Measurements from ENCODE around the gene P2RX5. TPM values are rescaled to one million over a fixed set of nuclear protein-coding genes. Genes with fewer than 3 reads are reported as not detected.

The P2RX5 gene
- total and polyA plus RNA-seq, 10 of the 15 experiments (the other 5 are each of a cell fraction or from before 2014, with no cell fraction given), result 6.9 to 28.8 (median 19.5) TPM

DNA sequence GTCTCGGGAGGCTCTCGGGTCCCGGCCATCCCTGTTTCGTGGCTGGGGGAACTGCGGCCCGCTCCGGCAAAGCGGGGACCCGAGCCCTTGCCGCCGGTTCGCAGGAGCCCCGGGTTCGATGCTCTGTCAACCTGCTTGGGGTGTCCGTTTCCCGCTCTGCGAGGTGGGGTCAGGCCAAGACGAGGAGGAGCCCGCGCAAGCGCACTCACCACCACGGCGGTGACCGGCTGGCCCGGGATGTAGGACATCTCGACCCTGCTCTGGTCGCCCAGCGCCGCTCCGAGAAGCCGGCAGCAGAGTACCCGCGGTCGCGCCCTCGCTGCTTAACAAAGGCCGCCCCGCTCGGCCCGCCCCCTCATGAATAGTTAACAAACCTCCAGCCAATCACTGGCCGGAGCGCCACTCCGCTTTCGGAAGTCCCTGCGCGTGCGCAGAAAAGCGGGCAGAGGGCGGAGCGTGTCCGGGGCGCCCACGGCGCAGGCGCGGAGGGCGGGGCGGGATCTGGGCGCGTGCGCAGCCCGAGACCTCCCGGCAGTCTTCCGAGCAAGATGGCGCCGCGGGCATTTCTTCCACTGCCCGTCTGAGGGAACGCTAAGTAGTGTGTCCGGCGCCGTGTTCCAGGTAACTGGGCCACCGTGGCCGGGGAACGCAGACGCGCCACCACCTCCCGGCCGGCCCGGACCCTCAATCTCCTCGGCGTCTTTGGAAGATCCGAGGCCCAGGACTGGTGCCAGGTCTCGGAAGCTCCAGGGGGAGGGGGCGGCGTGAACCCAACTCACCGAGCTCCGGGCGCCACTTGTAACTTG lies 27.5 kb downstream of the P2RX5 start, which contains the start of the genes EMC6 and TAX1BP3:
TSS of gene EMC6 (plus strand) at position 534 of the 806 bp plus-strand sequence. CDS start 335 bp downstream, outside the sequence.
TSS of gene TAX1BP3 (minus strand) at position 300 of the 806 bp plus-strand sequence. CDS start at position 248, 52 bp downstream.
- POLR2A ChIA-PET, result interaction anchor here (0.6 kb wide), 1 partner anchor 67 kb away, joined by 3 read pairs; no protein-coding TSS in a partner anchor
- H3K9me3 ChIP-seq (replicated peaks; ENCODE audit: control insufficient read depth, insufficient read depth, low read length), result no peaks in the 10 kb centered on the region
- SMC1A ChIA-PET (ENCODE audit: uncharacterized antibody, unreplicated experiment), result no interaction called here
- H3K4me2 ChIP-seq (ENCODE audit: control insufficient read depth, insufficient read depth), result peak within 1 kb of the TSS; percentile 99
- peaks cover 8% of the 10 kb centered on the region for H3K4me1 ChIP-seq (ENCODE audit: control insufficient read depth, insufficient read depth, low read length)
- no peaks in the 10 kb centered on the region for H3K27me3 ChIP-seq (replicated peaks in 1 of 2; ENCODE audit: control insufficient read depth in 2 of 2, insufficient read depth in 2 of 2, low read length in 1 of 2)
- intact Hi-C loops (cut with micrococcal nuclease; ENCODE audit: unreplicated experiment) (loop anchor here (10.0 kb wide), 1 partner anchor 114 kb away; the partner anchor contains the start of gene TRPV3), in situ Hi-C loops (cut with MboI) (no loop called here)
- peak; percentile 97 for ATAC-seq
- 1% methylated on average over 87 of the region's 89 CpGs for WGBS (ENCODE audit: insufficient coverage, insufficient replicate concordance, low lambda C conversion rate, missing lambda C conversion rate)
- RAD21 ChIA-PET (ENCODE audit: unreplicated experiment), result interaction anchor here (0.6 kb wide), 1 partner anchor 92 kb away, joined by 3 read pairs; no protein-coding TSS in a partner anchor
- peak within 1 kb of the TSS; percentile 98 for H3K9ac ChIP-seq (ENCODE audit: control insufficient read depth, insufficient read depth, low read length)
- CTCF ChIA-PET, result interaction anchor here (1.0 kb wide), 1 partner anchor 32 kb away, joined by 4 read pairs; the partner anchor contains the start of genes CTNS and SHPK
- no peaks in the 10 kb centered on the region for H4K20me1 ChIP-seq (ENCODE audit: control insufficient read depth, insufficient read depth)
- H3K4me3 ChIP-seq, result peak within 1 kb of the TSS; percentile 84
- no TSS peak for BruUV-seq (replicated peaks)
- peak; percentile 86 for DNase-seq (ENCODE audit: low read depth, low spot score)
- peaks cover 20% of the 10 kb centered on the region for H3K79me2 ChIP-seq (ENCODE audit: control insufficient read depth, insufficient read depth, low read length)
- peak; percentile 96 for FAIRE-seq
- H3K27ac ChIP-seq (ENCODE audit: control insufficient read depth, insufficient read depth), result peak within 1 kb of the TSS; percentile 86
- no peaks in the 10 kb centered on the region for H3K36me3 ChIP-seq (ENCODE audit: control insufficient read depth in 2 of 2, insufficient read depth in 2 of 2, low read length in 1 of 2)
- peak within 1 kb of the TSS; percentile 96 for H2AFZ ChIP-seq (ENCODE audit: control insufficient read depth, low read depth, low read length)
- TF ChIP-seq PAX5 (IDR thresholded peaks at IDR 0.05; ENCODE audit: borderline replicate concordance, low read depth, low read length) (0 out of 2 replicates have a peak, but pooled peaks have one; percentile 51), ZNF622 (IDR thresholded peaks at IDR 0.05) (no peak), POLR2A (IDR thresholded peaks at IDR 0.05; ENCODE audit: low read depth, low read length) (peak; percentile 96), RB1 (IDR thresholded peaks at IDR 0.05; ENCODE audit: borderline replicate concordance) (peak; percentile 21; the same call in 1 of the 2 replicates), TARDBP (IDR thresholded peaks at IDR 0.05; ENCODE audit: borderline replicate concordance) (0 out of 2 replicates have a peak, but pooled peaks have one; percentile 59), CREB1 (IDR thresholded peaks at IDR 0.05; ENCODE audit: low read depth) (no peak), SMC3 (IDR thresholded peaks at IDR 0.05; ENCODE audit: borderline replicate concordance, low read length) (no peak), SP1 (IDR thresholded peaks at IDR 0.05; ENCODE audit: low read depth, low read length) (peak; percentile 62), HDAC6 (IDR thresholded peaks at IDR 0.05; ENCODE audit: unreplicated experiment) (peak; percentile 27), NRF1 (conservative IDR thresholded peaks at IDR 0.05; ENCODE audit: low read depth, low read length) (peak; percentile 99)
- TF ChIP-seq, protein P1, sequence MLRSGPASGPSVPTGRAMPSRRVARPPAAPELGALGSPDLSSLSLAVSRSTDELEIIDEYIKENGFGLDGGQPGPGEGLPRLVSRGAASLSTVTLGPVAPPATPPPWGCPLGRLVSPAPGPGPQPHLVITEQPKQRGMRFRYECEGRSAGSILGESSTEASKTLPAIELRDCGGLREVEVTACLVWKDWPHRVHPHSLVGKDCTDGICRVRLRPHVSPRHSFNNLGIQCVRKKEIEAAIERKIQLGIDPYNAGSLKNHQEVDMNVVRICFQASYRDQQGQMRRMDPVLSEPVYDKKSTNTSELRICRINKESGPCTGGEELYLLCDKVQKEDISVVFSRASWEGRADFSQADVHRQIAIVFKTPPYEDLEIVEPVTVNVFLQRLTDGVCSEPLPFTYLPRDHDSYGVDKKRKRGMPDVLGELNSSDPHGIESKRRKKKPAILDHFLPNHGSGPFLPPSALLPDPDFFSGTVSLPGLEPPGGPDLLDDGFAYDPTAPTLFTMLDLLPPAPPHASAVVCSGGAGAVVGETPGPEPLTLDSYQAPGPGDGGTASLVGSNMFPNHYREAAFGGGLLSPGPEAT (IDR thresholded peaks at IDR 0.05; ENCODE audit: low read depth), result peak; percentile 85
- TF ChIP-seq, protein P2, sequence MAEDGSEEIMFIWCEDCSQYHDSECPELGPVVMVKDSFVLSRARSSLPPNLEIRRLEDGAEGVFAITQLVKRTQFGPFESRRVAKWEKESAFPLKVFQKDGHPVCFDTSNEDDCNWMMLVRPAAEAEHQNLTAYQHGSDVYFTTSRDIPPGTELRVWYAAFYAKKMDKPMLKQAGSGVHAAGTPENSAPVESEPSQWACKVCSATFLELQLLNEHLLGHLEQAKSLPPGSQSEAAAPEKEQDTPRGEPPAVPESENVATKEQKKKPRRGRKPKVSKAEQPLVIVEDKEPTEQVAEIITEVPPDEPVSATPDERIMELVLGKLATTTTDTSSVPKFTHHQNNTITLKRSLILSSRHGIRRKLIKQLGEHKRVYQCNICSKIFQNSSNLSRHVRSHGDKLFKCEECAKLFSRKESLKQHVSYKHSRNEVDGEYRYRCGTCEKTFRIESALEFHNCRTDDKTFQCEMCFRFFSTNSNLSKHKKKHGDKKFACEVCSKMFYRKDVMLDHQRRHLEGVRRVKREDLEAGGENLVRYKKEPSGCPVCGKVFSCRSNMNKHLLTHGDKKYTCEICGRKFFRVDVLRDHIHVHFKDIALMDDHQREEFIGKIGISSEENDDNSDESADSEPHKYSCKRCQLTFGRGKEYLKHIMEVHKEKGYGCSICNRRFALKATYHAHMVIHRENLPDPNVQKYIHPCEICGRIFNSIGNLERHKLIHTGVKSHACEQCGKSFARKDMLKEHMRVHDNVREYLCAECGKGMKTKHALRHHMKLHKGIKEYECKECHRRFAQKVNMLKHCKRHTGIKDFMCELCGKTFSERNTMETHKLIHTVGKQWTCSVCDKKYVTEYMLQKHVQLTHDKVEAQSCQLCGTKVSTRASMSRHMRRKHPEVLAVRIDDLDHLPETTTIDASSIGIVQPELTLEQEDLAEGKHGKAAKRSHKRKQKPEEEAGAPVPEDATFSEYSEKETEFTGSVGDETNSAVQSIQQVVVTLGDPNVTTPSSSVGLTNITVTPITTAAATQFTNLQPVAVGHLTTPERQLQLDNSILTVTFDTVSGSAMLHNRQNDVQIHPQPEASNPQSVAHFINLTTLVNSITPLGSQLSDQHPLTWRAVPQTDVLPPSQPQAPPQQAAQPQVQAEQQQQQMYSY (CRISPR knock-in tag; IDR thresholded peaks at IDR 0.05), result no peak
- TF ChIP-seq, protein P3, sequence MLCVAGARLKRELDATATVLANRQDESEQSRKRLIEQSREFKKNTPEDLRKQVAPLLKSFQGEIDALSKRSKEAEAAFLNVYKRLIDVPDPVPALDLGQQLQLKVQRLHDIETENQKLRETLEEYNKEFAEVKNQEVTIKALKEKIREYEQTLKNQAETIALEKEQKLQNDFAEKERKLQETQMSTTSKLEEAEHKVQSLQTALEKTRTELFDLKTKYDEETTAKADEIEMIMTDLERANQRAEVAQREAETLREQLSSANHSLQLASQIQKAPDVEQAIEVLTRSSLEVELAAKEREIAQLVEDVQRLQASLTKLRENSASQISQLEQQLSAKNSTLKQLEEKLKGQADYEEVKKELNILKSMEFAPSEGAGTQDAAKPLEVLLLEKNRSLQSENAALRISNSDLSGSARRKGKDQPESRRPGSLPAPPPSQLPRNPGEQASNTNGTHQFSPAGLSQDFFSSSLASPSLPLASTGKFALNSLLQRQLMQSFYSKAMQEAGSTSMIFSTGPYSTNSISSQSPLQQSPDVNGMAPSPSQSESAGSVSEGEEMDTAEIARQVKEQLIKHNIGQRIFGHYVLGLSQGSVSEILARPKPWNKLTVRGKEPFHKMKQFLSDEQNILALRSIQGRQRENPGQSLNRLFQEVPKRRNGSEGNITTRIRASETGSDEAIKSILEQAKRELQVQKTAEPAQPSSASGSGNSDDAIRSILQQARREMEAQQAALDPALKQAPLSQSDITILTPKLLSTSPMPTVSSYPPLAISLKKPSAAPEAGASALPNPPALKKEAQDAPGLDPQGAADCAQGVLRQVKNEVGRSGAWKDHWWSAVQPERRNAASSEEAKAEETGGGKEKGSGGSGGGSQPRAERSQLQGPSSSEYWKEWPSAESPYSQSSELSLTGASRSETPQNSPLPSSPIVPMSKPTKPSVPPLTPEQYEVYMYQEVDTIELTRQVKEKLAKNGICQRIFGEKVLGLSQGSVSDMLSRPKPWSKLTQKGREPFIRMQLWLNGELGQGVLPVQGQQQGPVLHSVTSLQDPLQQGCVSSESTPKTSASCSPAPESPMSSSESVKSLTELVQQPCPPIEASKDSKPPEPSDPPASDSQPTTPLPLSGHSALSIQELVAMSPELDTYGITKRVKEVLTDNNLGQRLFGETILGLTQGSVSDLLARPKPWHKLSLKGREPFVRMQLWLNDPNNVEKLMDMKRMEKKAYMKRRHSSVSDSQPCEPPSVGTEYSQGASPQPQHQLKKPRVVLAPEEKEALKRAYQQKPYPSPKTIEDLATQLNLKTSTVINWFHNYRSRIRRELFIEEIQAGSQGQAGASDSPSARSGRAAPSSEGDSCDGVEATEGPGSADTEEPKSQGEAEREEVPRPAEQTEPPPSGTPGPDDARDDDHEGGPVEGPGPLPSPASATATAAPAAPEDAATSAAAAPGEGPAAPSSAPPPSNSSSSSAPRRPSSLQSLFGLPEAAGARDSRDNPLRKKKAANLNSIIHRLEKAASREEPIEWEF (IDR thresholded peaks at IDR 0.05; ENCODE audit: insufficient replicate concordance, low read depth, low read length), result no peak
